ENCODE results near the gene CLDN3. TPM values are rescaled to one million over a fixed set of nuclear protein-coding genes. Genes with fewer than 3 reads are reported as not detected.

Gene CLDN3
- total and polyA plus RNA-seq, 9 of the 15 experiments (the other 6 are each of a cell fraction or from before 2014, with no cell fraction given): 0.29 TPM; not detected in 8

GRCh38 chr7:73758581-73759138 lies 11.4 kb downstream of the CLDN3 start:
- Histone ChIP-seq H3K27ac (ENCODE audit: extremely low read depth, low read depth, low read length) (no peak overlapping the region), H4K20me1 (replicated peaks; ENCODE audit: control insufficient read depth, insufficient read depth, low read length) (0 out of 2 replicates have a peak, but pooled peaks cover 6% of the 10 kb centered on the region), H3K9ac (ENCODE audit: insufficient read depth in 1 of 2, low read depth in 2 of 2, low read length in 2 of 2) (peak overlapping the region in 1 of 2 experiments; percentile 75; a peak in 2 of 4 replicates), H3K79me2 (ENCODE audit: control insufficient read depth, insufficient read depth, low read length) (no peaks in the 10 kb centered on the region), H3K4me3 (no peak overlapping the region), H3K36me3 (ENCODE audit: control insufficient read depth, insufficient read depth, low read length) (no peaks in the 10 kb centered on the region), H3K4me2 (ENCODE audit: insufficient read depth, low read length) (no peak overlapping the region; the same call in 1 of the 2 replicates), H3K9me3 (replicated peaks; ENCODE audit: control insufficient read depth, insufficient read depth, low read depth, low read length) (no peaks in the 10 kb centered on the region), H3K4me1 (replicated peaks in 1 of 2; ENCODE audit: control insufficient read depth in 2 of 2, insufficient read depth in 2 of 2, low read length in 2 of 2) (peaks cover 7 to 18% of the 10 kb centered on the region in 2 experiments; a peak in 4 of 5 replicates), H3K27me3 (ENCODE audit: control insufficient read depth in 2 of 2, insufficient read depth in 2 of 2, low read length in 2 of 2) (no peaks in the 10 kb centered on the region), H2AFZ (ENCODE audit: low read depth, low read length) (no peak overlapping the region), H3K9me1 (ENCODE audit: control insufficient read depth, insufficient read depth, low read length) (no peaks in the 10 kb centered on the region)
- BruUV-seq (replicated peaks): no TSS peak
- 41% methylated on average over 7 of the region's 7 CpGs for WGBS (ENCODE audit: insufficient coverage, low coverage, missing lambda C conversion rate)
- ATAC-seq (peak; percentile 76), DNase-seq (ENCODE audit: extremely low read depth in 1 of 4, low spot score in 3 of 4) (peak; percentile 57 to 64 (median 62)), FAIRE-seq (peak; percentile 74)
- ChIA-PET CTCF (ENCODE audit: low intra/inter-chr PET ratio) (no interaction called here), POLR2A (interaction anchor here (1.1 to 1.3 kb wide), 2 partner anchors 12 to 20 kb away, joined by 4 to 5 read pairs; partner anchors contain the start of gene ABHD11)
- intact Hi-C loops (cut with micrococcal nuclease): no loop called here
- in situ Hi-C loops (cut with MboI): no loop called here
- TF ChIP-seq ZNF77 (CRISPR knock-in tag; IDR thresholded peaks at IDR 0.05): no peak
- TF ChIP-seq ZNF584 (CRISPR knock-in tag; IDR thresholded peaks at IDR 0.05; ENCODE audit: low read depth): no peak
- no peak for TF ChIP-seq L3MBTL2 (IDR thresholded peaks at IDR 0.05)
- no peak for TF ChIP-seq ZNF347 (CRISPR knock-in tag; IDR thresholded peaks at IDR 0.05; ENCODE audit: low read depth)
- TF ChIP-seq SMARCA4 (IDR thresholded peaks at IDR 0.05): peak; percentile 46; the same call in 1 of the 2 replicates
- 0 out of 2 replicates have a peak, but pooled peaks have one; percentile 16 for TF ChIP-seq SMAD4 (CRISPR knock-in tag; conservative IDR thresholded peaks at IDR 0.05)
- no peak for TF ChIP-seq SP1 (CRISPR knock-in tag; IDR thresholded peaks at IDR 0.05)
- TF ChIP-seq MYNN (IDR thresholded peaks at IDR 0.05): peak; percentile 41; the same call in 1 of the 2 replicates
- TF ChIP-seq MYNN (CRISPR knock-in tag; IDR thresholded peaks at IDR 0.05): no peak
- TF ChIP-seq OTX1 (CRISPR knock-in tag; IDR thresholded peaks at IDR 0.05): no peak
- TF ChIP-seq AFF4 (CRISPR knock-in tag; IDR thresholded peaks at IDR 0.05): no peak
- TF ChIP-seq CHD1 (IDR thresholded peaks at IDR 0.05; ENCODE audit: low read length): no peak
- TF ChIP-seq TRIM24 (IDR thresholded peaks at IDR 0.05): 0 out of 4 replicates have a peak, but pooled peaks of 1 of the 2 experiments have one; percentile 26
- TF ChIP-seq FOXK1 (CRISPR knock-in tag; IDR thresholded peaks at IDR 0.05; ENCODE audit: borderline replicate concordance): no peak
- TF ChIP-seq USF1 (CRISPR knock-in tag; IDR thresholded peaks at IDR 0.05): no peak
- TF ChIP-seq STAT5A (IDR thresholded peaks at IDR 0.05; ENCODE audit: borderline replicate concordance, low read length): peak; percentile 51; the same call in 1 of the 2 replicates
- TF ChIP-seq NCOA2 (IDR thresholded peaks at IDR 0.05; ENCODE audit: partially characterized antibody in 2 of 2): no peak
- TF ChIP-seq RBBP5 (IDR thresholded peaks at IDR 0.05; ENCODE audit: borderline replicate concordance, insufficient read depth, low read length, poor library complexity, severe bottlenecking): no peak
